SH-SY5Y (cell line): ENCODE measurements around the gene NT5M.

Experiments used
- GATA2 ChIP-seq: IDR thresholded peaks from 2 replicates; pipeline ENCODE4 v1.6.1; 2011; ENCODE audit warnings: mild to moderate bottlenecking, low read depth, low read length
- GATA3 ChIP-seq: IDR thresholded peaks from 2 replicates; pipeline ENCODE4 v1.6.1; 2011; ENCODE audit warnings: low read depth, mild to moderate bottlenecking, low read length, moderate library complexity

DNA sequence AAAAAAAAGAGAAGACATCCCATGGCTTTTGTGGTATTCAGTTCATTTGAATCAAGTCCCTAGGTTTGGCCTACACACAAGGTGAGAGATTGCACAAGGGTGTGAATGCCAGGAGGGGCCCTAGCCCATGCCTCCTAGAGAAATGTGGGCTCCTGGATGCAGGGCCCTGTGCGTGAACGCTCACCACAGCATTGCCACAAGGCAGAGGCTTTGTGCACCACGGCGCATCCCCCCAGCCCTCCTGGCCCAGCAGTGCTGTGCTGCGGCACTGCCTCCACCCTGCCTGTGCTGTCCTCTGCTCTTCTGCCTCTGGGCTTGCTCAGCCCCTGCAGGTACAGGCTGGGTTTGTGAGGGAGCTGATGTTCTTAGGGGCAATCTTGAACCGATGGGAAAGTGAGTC, 92.7 kb downstream of the NT5M start:
- no peak for TF ChIP-seq GATA2
- TF ChIP-seq GATA3 = no peak
